Panc1 (cell line): ENCODE data around the gene FBXO27. TPM values are rescaled to one million over a fixed set of nuclear protein-coding genes. Genes with fewer than 3 reads are reported as not detected.

ENCODE experiments used
- ATAC-seq: fragments of 200-7000 bp; cut with Tn5 transposase; 2 replicates; pipeline ENCODE4 v1.9.1; 2020; ENCODE audit warnings: mild to moderate bottlenecking, moderate library complexity
- BruUV-seq: library from RNA; stranded (reverse); fragments of 400-500 nt; replicated peaks from 2 replicates; lab custom pipeline; 2021; lab: Mats Ljungman, UMichigan
- CTCF ChIA-PET: fragments of 300-600 bp; sonication (Branson Sonifier 250); formaldehyde crosslinking; loops from one replicate; lab custom pipeline; 2022; ENCODE audit warnings: antibody characterized with exemption; lab: Charles Lee
- POLR2A ChIA-PET: fragments of 300-600 bp; sonication (Branson Sonifier 250); formaldehyde crosslinking; loops from one replicate; lab custom pipeline; 2022; ENCODE audit warnings: antibody characterized with exemption; lab: Charles Lee
- DNase-seq: peaks from one replicate; pipeline ENCODE4 v3.0.0-alpha.2; 2010; ENCODE audit warnings: low read depth, low spot score
- H3K27ac ChIP-seq: 2 replicates; pipeline ENCODE4 v1.5.1; 2011; ENCODE audit warnings: mild to moderate bottlenecking, low read length, inconsistent platforms
- H3K27me3 ChIP-seq: fragments of 200-500 bp; sonication (Bioruptor generic); 2 replicates; pipeline ENCODE4 v1.6.0; 2014; ENCODE audit warnings: low read length, inconsistent platforms; ENCODE audit not compliant: control insufficient read depth, insufficient read depth
- H3K36me3 ChIP-seq: fragments of 200-500 bp; sonication (Bioruptor generic); 2 replicates; pipeline ENCODE4 v1.5.1; 2014; ENCODE audit warnings: inconsistent platforms, mild to moderate bottlenecking, low read length, moderate library complexity; ENCODE audit not compliant: control insufficient read depth, insufficient read depth
- H3K4me1 ChIP-seq: 2 replicates; pipeline ENCODE4 v1.5.1; 2011; ENCODE audit warnings: inconsistent platforms, mild to moderate bottlenecking, low read length, moderate library complexity; ENCODE audit not compliant: control insufficient read depth, insufficient read depth
- H3K4me3 ChIP-seq, 2 experiments: 2 replicates each; pipeline ENCODE4 v1.5.1; 2011 to 2012; ENCODE audit warnings: low read depth in 2 of 2, low read length in 2 of 2, mild to moderate bottlenecking in 2 of 2, inconsistent platforms in 1 of 2, moderate library complexity in 1 of 2
- H3K9me3 ChIP-seq: fragments of 200-500 bp; sonication (Bioruptor generic); 2 replicates; pipeline ENCODE4 v1.5.1; 2014; ENCODE audit warnings: low read depth, mild to moderate bottlenecking, inconsistent platforms, low read length, moderate library complexity; ENCODE audit not compliant: control insufficient read depth, insufficient read depth
- CTCF ChIP-seq: fragments of 450-650 bp; IDR thresholded peaks from 2 replicates; pipeline ENCODE4 v1.5.1; 2017; ENCODE audit warnings: mild to moderate bottlenecking
- POLR2AphosphoS5 ChIP-seq: IDR thresholded peaks from 2 replicates; pipeline ENCODE4 v1.6.1; 2012; ENCODE audit warnings: mild to moderate bottlenecking, low read depth, low read length, moderate library complexity
- SIN3A ChIP-seq: IDR thresholded peaks from 2 replicates; pipeline ENCODE4 v1.6.1; 2012; ENCODE audit warnings: low read depth, mild to moderate bottlenecking, low read length, moderate library complexity, borderline replicate concordance; ENCODE audit not compliant: insufficient read depth
- TCF7L2 ChIP-seq: IDR thresholded peaks from 2 replicates; pipeline ENCODE4 v1.6.1; 2011; ENCODE audit warnings: mild to moderate bottlenecking, low read depth, low read length, inconsistent platforms
- in situ Hi-C: cut with HindIII; loops from 2 replicates; pipeline ENCODE4 v1.10.0; 2016; ENCODE audit warnings: low sequenced_read_pairs, low pct_unique_long_range_greater_than_20kb
- intact Hi-C: fragments of 100-400 bp; cut with micrococcal nuclease; formaldehyde crosslinking; loops from one replicate; pipeline ENCODE4 v1.10.0; 2022; ENCODE audit not compliant: unreplicated experiment
- total RNA-seq: library from RNA; stranded (reverse); gene quantifications from one replicate; pipeline ENCODE4 v1.2.1, GENCODE V29; 2021; ENCODE audit not compliant: unreplicated experiment
- TF ChIP-seq, protein P1 (sequence below), 2 experiments: IDR thresholded peaks; 2 replicates each; pipeline ENCODE4 v1.6.1; 2011 to 2012; ENCODE audit warnings: low read depth in 2 of 2, control low read depth in 1 of 2, low read length in 1 of 2, mild to moderate bottlenecking in 1 of 2, moderate library complexity in 1 of 2; ENCODE audit not compliant: insufficient read depth in 1 of 2

Gene FBXO27
- total RNA-seq, 1 experiment from 2014 or later = 443 TPM

DNA sequence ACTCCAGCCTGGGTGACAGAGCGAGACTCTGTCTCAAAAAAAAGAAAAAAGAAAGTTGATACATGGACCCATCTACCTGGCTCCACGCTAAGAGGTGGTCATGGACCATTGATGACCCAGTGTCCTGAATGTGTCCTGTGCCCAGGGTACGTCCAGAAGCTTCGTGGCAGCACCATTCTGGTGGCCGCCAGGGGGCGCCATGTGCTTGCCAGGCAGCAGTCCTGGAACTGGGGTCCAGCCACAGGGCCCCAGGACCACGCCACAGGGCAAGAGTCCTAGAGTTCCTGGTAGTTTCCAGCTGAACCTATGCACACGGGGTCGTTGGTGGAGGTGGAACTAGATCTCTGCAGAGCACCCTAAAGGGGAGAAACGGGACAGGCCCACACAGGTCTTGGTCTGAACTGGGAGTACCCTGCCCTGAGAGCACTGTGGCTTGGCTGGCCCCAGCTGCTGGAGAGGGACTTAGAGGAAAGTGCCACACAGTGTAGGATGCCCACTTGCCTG, 19.9 kb upstream of the FBXO27 start:
- in situ Hi-C loops (no loop called here), intact Hi-C loops (loop anchor here (5.0 to 10.0 kb wide), 4 partner anchors 135 to 1083 kb away; no protein-coding TSS in a partner anchor)
- TF ChIP-seq CTCF (no peak), TCF7L2 (no peak), POLR2AphosphoS5 (no peak), SIN3A (no peak)
- TF ChIP-seq, protein P1, sequence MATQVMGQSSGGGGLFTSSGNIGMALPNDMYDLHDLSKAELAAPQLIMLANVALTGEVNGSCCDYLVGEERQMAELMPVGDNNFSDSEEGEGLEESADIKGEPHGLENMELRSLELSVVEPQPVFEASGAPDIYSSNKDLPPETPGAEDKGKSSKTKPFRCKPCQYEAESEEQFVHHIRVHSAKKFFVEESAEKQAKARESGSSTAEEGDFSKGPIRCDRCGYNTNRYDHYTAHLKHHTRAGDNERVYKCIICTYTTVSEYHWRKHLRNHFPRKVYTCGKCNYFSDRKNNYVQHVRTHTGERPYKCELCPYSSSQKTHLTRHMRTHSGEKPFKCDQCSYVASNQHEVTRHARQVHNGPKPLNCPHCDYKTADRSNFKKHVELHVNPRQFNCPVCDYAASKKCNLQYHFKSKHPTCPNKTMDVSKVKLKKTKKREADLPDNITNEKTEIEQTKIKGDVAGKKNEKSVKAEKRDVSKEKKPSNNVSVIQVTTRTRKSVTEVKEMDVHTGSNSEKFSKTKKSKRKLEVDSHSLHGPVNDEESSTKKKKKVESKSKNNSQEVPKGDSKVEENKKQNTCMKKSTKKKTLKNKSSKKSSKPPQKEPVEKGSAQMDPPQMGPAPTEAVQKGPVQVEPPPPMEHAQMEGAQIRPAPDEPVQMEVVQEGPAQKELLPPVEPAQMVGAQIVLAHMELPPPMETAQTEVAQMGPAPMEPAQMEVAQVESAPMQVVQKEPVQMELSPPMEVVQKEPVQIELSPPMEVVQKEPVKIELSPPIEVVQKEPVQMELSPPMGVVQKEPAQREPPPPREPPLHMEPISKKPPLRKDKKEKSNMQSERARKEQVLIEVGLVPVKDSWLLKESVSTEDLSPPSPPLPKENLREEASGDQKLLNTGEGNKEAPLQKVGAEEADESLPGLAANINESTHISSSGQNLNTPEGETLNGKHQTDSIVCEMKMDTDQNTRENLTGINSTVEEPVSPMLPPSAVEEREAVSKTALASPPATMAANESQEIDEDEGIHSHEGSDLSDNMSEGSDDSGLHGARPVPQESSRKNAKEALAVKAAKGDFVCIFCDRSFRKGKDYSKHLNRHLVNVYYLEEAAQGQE (IDR thresholded peaks at IDR 0.05; ENCODE audit: insufficient read depth in 1 of 2, low read depth in 2 of 2, low read length in 1 of 2) = no peak
- ChIA-PET POLR2A (no interaction called here), CTCF (interaction anchor here (0.5 to 2.6 kb wide), 29 partner anchors 9 to 801 kb away, joined by 3 to 34 read pairs (median 5); partner anchors contain the start of genes FBXO17 and SAMD4B)
- Histone ChIP-seq H3K27ac (peak overlapping the region; percentile 4; the same call in 1 of the 2 replicates), H3K9me3 (no peaks in the 10 kb centered on the region; the same call in 1 of the 2 replicates), H3K27me3 (no peaks in the 10 kb centered on the region), H3K4me3 (no peak overlapping the region), H3K4me1 (no peaks in the 10 kb centered on the region), H3K36me3 (no peaks in the 10 kb centered on the region)
- BruUV-seq = no TSS peak
- ATAC-seq (peak; percentile 91), DNase-seq (peak; percentile 90)

GRCh38 chr19:39047073-39047472, 14.7 kb upstream of the FBXO27 start:
- Histone ChIP-seq H3K4me1 (peaks cover 7% of the 10 kb centered on the region; the same call in 1 of the 2 replicates), H3K4me3 (no peak overlapping the region), H3K36me3 (no peaks in the 10 kb centered on the region), H3K9me3 (no peaks in the 10 kb centered on the region), H3K27me3 (no peaks in the 10 kb centered on the region), H3K27ac (no peak overlapping the region)
- in situ Hi-C loops = no loop called here
- DNase-seq = no peak
- ATAC-seq = no peak
- BruUV-seq = no TSS peak
- TF ChIP-seq POLR2AphosphoS5 = no peak
- TF ChIP-seq, protein P1 (IDR thresholded peaks at IDR 0.05; ENCODE audit: insufficient read depth in 1 of 2, low read depth in 2 of 2, low read length in 1 of 2) = no peak
- TF ChIP-seq TCF7L2 = no peak
- no peak for TF ChIP-seq CTCF
- no peak for TF ChIP-seq SIN3A
- ChIA-PET CTCF (no interaction called here), POLR2A (interaction anchor here (0.6 kb wide), 3 partner anchors 21 to 245 kb away, joined by 4 to 12 read pairs (median 4); no protein-coding TSS in a partner anchor)
- intact Hi-C loops = no loop called here
